ENCODE data around the gene TXNDC17.

DNA sequence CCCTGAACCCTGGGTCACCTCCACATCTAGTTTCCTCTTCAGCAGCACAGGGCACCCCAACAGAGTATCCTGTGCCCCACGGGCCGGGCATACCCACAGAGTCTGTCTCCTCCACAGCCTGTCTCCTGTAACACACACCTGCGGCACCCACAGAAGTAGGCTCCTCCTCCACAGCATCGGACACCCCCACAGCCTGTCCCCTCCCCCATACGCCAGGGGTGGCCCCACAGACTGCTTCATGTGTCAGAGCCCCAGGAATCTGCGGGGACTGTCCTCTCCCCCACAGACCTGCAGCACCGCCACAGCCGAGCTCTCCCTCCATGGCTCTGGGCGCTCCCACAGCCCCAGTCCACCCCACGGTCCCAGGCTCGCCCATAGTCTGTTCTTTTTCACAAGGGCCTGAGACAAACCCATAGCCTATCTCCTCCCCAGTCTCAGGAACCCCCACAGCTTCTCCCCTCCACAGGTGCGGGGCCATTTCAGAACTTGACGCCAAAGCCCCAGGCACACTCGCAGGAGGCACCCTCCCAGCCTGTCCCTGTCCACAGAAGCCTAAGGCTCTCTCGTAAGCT lies 1.8 kb upstream of the TXNDC17 start:
- no peak for TF ChIP-seq ZNF274 (IDR thresholded peaks at IDR 0.05; ENCODE audit: low read depth, low read length)
- TF ChIP-seq YY1 (IDR thresholded peaks at IDR 0.05; ENCODE audit: insufficient read depth, insufficient read length) = no peak

Measured in NT2/D1 (cell line).